Parathyroid adenoma (tissue), 2 donors: Measurements from ENCODE around the gene CIDEB.

ENCODE experiments used
- H2AFZ ChIP-seq: fragments of 300-600 bp; sonication (generic); one replicate; pipeline ENCODE4 v1.7.0; 2017; ENCODE audit warnings: antibody characterized with exemption, mild to moderate bottlenecking
- H3K27ac ChIP-seq: fragments of 300-600 bp; sonication (generic); one replicate; pipeline ENCODE4 v1.7.0; 2017
- H3K27me3 ChIP-seq: fragments of 300-600 bp; sonication (generic); one replicate; pipeline ENCODE4 v1.7.0; 2017; ENCODE audit warnings: low read length; ENCODE audit not compliant: control insufficient read depth, insufficient read depth
- H3K36me3 ChIP-seq: fragments of 300-600 bp; sonication (generic); one replicate; pipeline ENCODE4 v1.7.0; 2017; ENCODE audit warnings: low read length; ENCODE audit not compliant: control insufficient read depth, insufficient read depth
- H3K4me1 ChIP-seq: fragments of 300-600 bp; sonication (generic); one replicate; pipeline ENCODE4 v1.7.0; 2017; ENCODE audit warnings: control low read depth
- H3K4me2 ChIP-seq: fragments of 300-600 bp; sonication (generic); one replicate; pipeline ENCODE4 v1.7.0; 2017; ENCODE audit warnings: low read length
- H3K4me3 ChIP-seq: fragments of 300-600 bp; sonication (generic); one replicate; pipeline ENCODE4 v1.7.0; 2017; ENCODE audit warnings: low read depth, low read length
- H3K79me2 ChIP-seq: fragments of 300-600 bp; sonication (generic); one replicate; pipeline ENCODE4 v1.7.0; 2017; ENCODE audit warnings: control low read depth
- H3K9ac ChIP-seq: fragments of 300-600 bp; sonication (generic); one replicate; pipeline ENCODE4 v1.7.0; 2017; ENCODE audit warnings: mild to moderate bottlenecking
- H3K9me3 ChIP-seq: fragments of 300-600 bp; sonication (generic); one replicate; pipeline ENCODE4 v1.7.0; 2017; ENCODE audit warnings: low read length; ENCODE audit not compliant: control insufficient read depth
- CTCF ChIP-seq: fragments of 300-600 bp; sonication (generic); IDR thresholded peaks from one replicate; pipeline ENCODE4 v1.7.0; 2017; ENCODE audit warnings: antibody characterized with exemption, mild to moderate bottlenecking
- donor health status: primary hyperparathyroidism.

Gene CIDEB

GRCh38 chr14:24291446-24292117, 16.2 kb downstream of the CIDEB start:
- no peak for TF ChIP-seq CTCF
- H3K4me1 ChIP-seq = no peaks in the 10 kb centered on the region
- no peak overlapping the region for H2AFZ ChIP-seq
- H3K27me3 ChIP-seq = no peaks in the 10 kb centered on the region
- no peak overlapping the region for H3K4me3 ChIP-seq
- no peaks in the 10 kb centered on the region for H3K36me3 ChIP-seq
- peaks cover 2% of the 10 kb centered on the region for H3K79me2 ChIP-seq
- no peak overlapping the region for H3K4me2 ChIP-seq
- no peak overlapping the region for H3K9ac ChIP-seq
- H3K9me3 ChIP-seq = no peaks in the 10 kb centered on the region
- no peak overlapping the region for H3K27ac ChIP-seq

DNA sequence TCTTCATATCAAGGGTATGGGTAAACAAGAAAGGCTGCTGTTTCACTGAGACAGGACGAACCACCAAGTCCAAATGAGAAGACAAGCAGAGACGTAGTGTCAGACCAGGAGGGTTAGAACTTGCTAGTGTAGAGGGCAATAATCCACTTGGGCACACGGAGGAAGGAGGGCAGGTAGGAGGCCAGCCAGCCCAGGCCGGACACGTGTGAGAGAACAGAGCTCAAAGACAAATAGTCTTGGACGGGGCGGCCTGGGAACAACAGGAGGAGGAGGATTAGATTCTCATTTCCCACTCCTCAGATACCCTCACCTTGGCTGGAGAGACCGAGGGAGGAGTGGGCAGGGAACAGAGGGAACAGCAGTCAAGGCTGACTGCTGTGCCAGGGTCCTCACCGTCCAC, 17.0 kb downstream of the CIDEB start:
- Histone ChIP-seq H3K4me1 (no peaks in the 10 kb centered on the region), H3K36me3 (no peaks in the 10 kb centered on the region), H3K9ac (no peak overlapping the region), H3K9me3 (no peaks in the 10 kb centered on the region), H3K27ac (no peak overlapping the region), H3K27me3 (no peaks in the 10 kb centered on the region), H2AFZ (no peak overlapping the region), H3K4me3 (no peak overlapping the region), H3K79me2 (no peaks in the 10 kb centered on the region), H3K4me2 (no peak overlapping the region)
- no peak for TF ChIP-seq CTCF

GRCh38 chr14:24289649-24290280, 18.0 kb downstream of the CIDEB start:
- H3K4me1 ChIP-seq = no peaks in the 10 kb centered on the region
- no peaks in the 10 kb centered on the region for H3K9me3 ChIP-seq
- H3K36me3 ChIP-seq = no peaks in the 10 kb centered on the region

DNA sequence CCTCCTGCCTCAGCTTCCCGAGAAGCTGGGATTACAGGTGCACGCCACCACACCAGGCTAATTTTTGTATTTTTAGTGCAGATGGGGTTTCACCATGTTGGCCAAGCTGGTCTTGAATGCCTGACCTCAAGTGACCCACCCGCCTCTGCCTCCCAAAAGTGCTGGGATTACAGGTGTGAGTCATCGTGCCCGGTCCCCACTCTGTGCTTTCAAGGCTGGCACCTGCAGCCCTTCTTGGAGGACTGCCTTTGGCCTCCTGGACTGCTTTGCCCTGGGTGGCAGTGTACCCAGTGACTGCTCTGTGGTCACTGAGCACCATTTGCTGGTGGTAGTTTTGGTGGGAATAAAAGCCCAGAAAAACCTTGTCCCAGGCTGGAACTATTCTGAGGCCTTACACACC, 20.8 kb downstream of the CIDEB start:
- Histone ChIP-seq H3K4me1 (no peaks in the 10 kb centered on the region), H3K79me2 (no peaks in the 10 kb centered on the region), H3K4me3 (no peak overlapping the region), H3K4me2 (no peak overlapping the region), H3K27me3 (no peaks in the 10 kb centered on the region), H2AFZ (no peak overlapping the region), H3K9ac (no peak overlapping the region), H3K9me3 (no peaks in the 10 kb centered on the region), H3K27ac (no peak overlapping the region), H3K36me3 (no peaks in the 10 kb centered on the region)
- TF ChIP-seq CTCF = no peak

More at GRCh38 chr14:24289649-24290280, 18.0 kb downstream of the CIDEB start:
- H2AFZ ChIP-seq = no peak overlapping the region
- no peak overlapping the region for H3K9ac ChIP-seq
- H3K4me2 ChIP-seq = no peak overlapping the region
- no peak overlapping the region for H3K4me3 ChIP-seq
- no peak for TF ChIP-seq CTCF
- H3K27me3 ChIP-seq = no peaks in the 10 kb centered on the region
- no peaks in the 10 kb centered on the region for H3K79me2 ChIP-seq
- no peak overlapping the region for H3K27ac ChIP-seq

DNA sequence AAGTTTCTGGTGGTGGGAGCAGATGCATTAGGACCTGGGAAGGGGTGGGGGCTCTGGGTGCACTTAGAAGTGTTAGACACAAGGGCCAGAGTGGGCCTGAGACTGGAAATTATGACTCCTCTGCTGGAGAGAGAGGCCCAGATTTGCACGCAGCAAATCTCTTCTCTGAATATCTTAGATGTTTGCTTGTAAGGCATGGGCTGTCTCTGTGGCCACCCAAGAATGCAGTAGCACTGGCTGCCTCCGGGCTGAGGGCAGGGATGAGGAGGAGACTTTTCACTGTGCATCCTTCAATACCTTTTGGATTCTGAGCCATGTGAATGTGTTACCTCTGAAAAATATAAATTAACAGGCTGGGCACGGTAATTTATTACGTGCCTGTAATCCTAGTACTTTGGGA, 22.4 kb downstream of the CIDEB start:
- no peak overlapping the region for H3K4me3 ChIP-seq
- TF ChIP-seq CTCF = no peak
- no peaks in the 10 kb centered on the region for H3K36me3 ChIP-seq
- H3K79me2 ChIP-seq = no peaks in the 10 kb centered on the region
- H2AFZ ChIP-seq = no peak overlapping the region
- H3K9me3 ChIP-seq = no peaks in the 10 kb centered on the region
- H3K4me2 ChIP-seq = no peak overlapping the region
- no peak overlapping the region for H3K27ac ChIP-seq
- H3K4me1 ChIP-seq = no peaks in the 10 kb centered on the region
- no peaks in the 10 kb centered on the region for H3K27me3 ChIP-seq
- no peak overlapping the region for H3K9ac ChIP-seq
